ENCODE results near the gene CCDC180. TPM values are rescaled to one million over a fixed set of nuclear protein-coding genes. Genes with fewer than 3 reads are reported as not detected.

The CCDC180 gene
- total RNA-seq, 4 donors from 2014 or later: 6.6 to 20.2 (median 9.5) TPM

- Histone ChIP-seq H3K4me3 (no peak overlapping the region), H3K27ac (peak overlapping the region in 1 of 2 donors; percentile 1), H3K9me3 (peaks cover 0 to 6% of the 10 kb centered on the region in 2 donors), H3K4me1 (no peaks in the 10 kb centered on the region), H3K27me3 (no peaks in the 10 kb centered on the region), H3K36me3 (no peaks in the 10 kb centered on the region)
- TF ChIP-seq POLR2A (IDR thresholded peaks at IDR 0.05): no peak
- TF ChIP-seq CTCF (IDR thresholded peaks at IDR 0.05): no peak
- intact Hi-C loops (cut with DNase I; ENCODE audit: low total_unique reads): no loop called here
- DNase-seq: no peak
These were observed 13.6 kb upstream of the CCDC180 start for GRCh38 chr9:97293818-97294217.

- intact Hi-C loops (cut with DNase I; ENCODE audit: low total_unique reads): no loop called here
- H3K27me3 ChIP-seq: no peaks in the 10 kb centered on the region
- no peak for DNase-seq
- H3K4me1 ChIP-seq: no peaks in the 10 kb centered on the region
- H3K27ac ChIP-seq: no peak overlapping the region
- no peak overlapping the region for H3K4me3 ChIP-seq
- no peak for TF ChIP-seq POLR2A (IDR thresholded peaks at IDR 0.05)
- no peak for TF ChIP-seq CTCF (IDR thresholded peaks at IDR 0.05)
- H3K36me3 ChIP-seq: no peaks in the 10 kb centered on the region
- peaks cover 0 to 6% of the 10 kb centered on the region in 2 donors for H3K9me3 ChIP-seq
These were observed 9.6 kb upstream of the CCDC180 start for GRCh38 chr9:97297889-97298288.

GRCh38 chr9:97299809-97300414 lies 7.5 kb upstream of the CCDC180 start:
- Histone ChIP-seq H3K27me3 (no peaks in the 10 kb centered on the region), H3K36me3 (no peaks in the 10 kb centered on the region), H3K9me3 (peaks cover 0 to 6% of the 10 kb centered on the region in 2 donors), H3K4me3 (no peak overlapping the region), H3K4me1 (no peaks in the 10 kb centered on the region), H3K27ac (no peak overlapping the region)
- TF ChIP-seq POLR2A (IDR thresholded peaks at IDR 0.05) (no peak), CTCF (IDR thresholded peaks at IDR 0.05) (no peak)
- intact Hi-C loops (cut with DNase I; ENCODE audit: low total_unique reads): no loop called here
- DNase-seq: no peak

- H3K4me3 ChIP-seq: no peak overlapping the region
- no peaks in the 10 kb centered on the region for H3K27me3 ChIP-seq
- H3K27ac ChIP-seq: no peak overlapping the region
- H3K9me3 ChIP-seq: peaks cover 0 to 6% of the 10 kb centered on the region in 2 donors
- no peak for DNase-seq
- TF ChIP-seq POLR2A (IDR thresholded peaks at IDR 0.05) (no peak), CTCF (IDR thresholded peaks at IDR 0.05) (no peak)
- no peaks in the 10 kb centered on the region for H3K4me1 ChIP-seq
- intact Hi-C loops (cut with DNase I; ENCODE audit: low total_unique reads): no loop called here
- H3K36me3 ChIP-seq: no peaks in the 10 kb centered on the region
These were observed 6.9 kb upstream of the CCDC180 start for GRCh38 chr9:97300586-97300985.

- Histone ChIP-seq H3K4me3 (no peak overlapping the region), H3K27ac (no peak overlapping the region), H3K36me3 (no peaks in the 10 kb centered on the region), H3K9me3 (peaks cover 0 to 6% of the 10 kb centered on the region in 2 donors), H3K27me3 (no peaks in the 10 kb centered on the region), H3K4me1 (peaks cover 0 to 2% of the 10 kb centered on the region in 2 donors)
- DNase-seq: no peak
- TF ChIP-seq CTCF (IDR thresholded peaks at IDR 0.05) (no peak), POLR2A (IDR thresholded peaks at IDR 0.05) (no peak)
- intact Hi-C loops (cut with DNase I; ENCODE audit: low total_unique reads): no loop called here
These were observed 5.5 kb upstream of the CCDC180 start for GRCh38 chr9:97301974-97302373.

Data from uterus (tissue), 4 donors.